ENCODE results near the gene ZNF398. TPM values are rescaled to one million over a fixed set of nuclear protein-coding genes. Genes with fewer than 3 reads are reported as not detected.
A peak's percentile ranks its signal among the peaks of the same experiment; 100 is the strongest.
"Not testable (repeated sequence)": the region's sequence is repeated elsewhere in the genome, so short reads cannot be mapped to it uniquely, and the experiment has no call there.

Gene ZNF398
- total and polyA plus RNA-seq, 3 donors from 2014 or later = 25.3 to 35.3 (median 29.4) TPM

DNA sequence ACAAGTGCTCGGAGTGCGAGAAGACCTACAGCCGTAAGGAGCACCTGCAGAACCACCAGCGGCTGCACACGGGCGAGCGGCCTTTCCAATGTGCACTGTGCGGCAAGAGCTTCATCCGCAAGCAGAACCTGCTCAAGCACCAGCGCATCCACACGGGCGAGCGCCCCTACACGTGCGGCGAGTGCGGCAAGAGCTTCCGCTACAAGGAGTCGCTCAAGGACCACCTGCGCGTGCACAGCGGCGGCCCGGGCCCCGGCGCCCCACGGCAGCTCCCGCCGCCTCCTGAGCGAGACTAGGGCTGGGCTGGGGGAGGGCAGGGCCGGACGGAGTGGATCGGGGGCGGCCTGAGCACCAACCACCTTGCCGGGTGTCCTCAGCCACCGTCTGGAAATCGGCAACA lies 77.1 kb downstream of the ZNF398 start:
- 53 to 95% methylated on average over 2 to 34 of the region's 37 CpGs for WGBS, 2 donors
- no peak overlapping the region for H3K27ac ChIP-seq
- intact Hi-C loops (cut with DNase I; ENCODE audit: low total_unique reads) = no loop called here
- H3K36me3 ChIP-seq (ENCODE audit: low read depth, missing control alignments) = no peaks in the 10 kb centered on the region
- no peaks in the 10 kb centered on the region for H3K27me3 ChIP-seq
- no peaks in the 10 kb centered on the region for H3K4me1 ChIP-seq
- no peak for TF ChIP-seq POLR2A (IDR thresholded peaks at IDR 0.05)
- TF ChIP-seq, protein P1, sequence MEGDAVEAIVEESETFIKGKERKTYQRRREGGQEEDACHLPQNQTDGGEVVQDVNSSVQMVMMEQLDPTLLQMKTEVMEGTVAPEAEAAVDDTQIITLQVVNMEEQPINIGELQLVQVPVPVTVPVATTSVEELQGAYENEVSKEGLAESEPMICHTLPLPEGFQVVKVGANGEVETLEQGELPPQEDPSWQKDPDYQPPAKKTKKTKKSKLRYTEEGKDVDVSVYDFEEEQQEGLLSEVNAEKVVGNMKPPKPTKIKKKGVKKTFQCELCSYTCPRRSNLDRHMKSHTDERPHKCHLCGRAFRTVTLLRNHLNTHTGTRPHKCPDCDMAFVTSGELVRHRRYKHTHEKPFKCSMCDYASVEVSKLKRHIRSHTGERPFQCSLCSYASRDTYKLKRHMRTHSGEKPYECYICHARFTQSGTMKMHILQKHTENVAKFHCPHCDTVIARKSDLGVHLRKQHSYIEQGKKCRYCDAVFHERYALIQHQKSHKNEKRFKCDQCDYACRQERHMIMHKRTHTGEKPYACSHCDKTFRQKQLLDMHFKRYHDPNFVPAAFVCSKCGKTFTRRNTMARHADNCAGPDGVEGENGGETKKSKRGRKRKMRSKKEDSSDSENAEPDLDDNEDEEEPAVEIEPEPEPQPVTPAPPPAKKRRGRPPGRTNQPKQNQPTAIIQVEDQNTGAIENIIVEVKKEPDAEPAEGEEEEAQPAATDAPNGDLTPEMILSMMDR (IDR thresholded peaks at IDR 0.05) = no peak
- H3K9me3 ChIP-seq = no peaks in the 10 kb centered on the region
- DNase-seq = no peak
- H3K4me3 ChIP-seq = peak overlapping the region in 1 of 2 donors; percentile 3

GRCh38 chr7:149225106-149225505 lies 77.9 kb downstream of the ZNF398 start:
- H3K27me3 ChIP-seq = no peaks in the 10 kb centered on the region
- no peaks in the 10 kb centered on the region for H3K36me3 ChIP-seq (ENCODE audit: low read depth, missing control alignments)
- H3K27ac ChIP-seq = no peak overlapping the region
- H3K4me3 ChIP-seq = peak overlapping the region in 1 of 2 donors; percentile 3
- WGBS, 2 donors = 60 to 68% methylated on average over 19 of the region's 19 CpGs
- TF ChIP-seq POLR2A (IDR thresholded peaks at IDR 0.05) = no peak
- TF ChIP-seq, protein P1 (IDR thresholded peaks at IDR 0.05) = no peak
- intact Hi-C loops (cut with DNase I; ENCODE audit: low total_unique reads) = no loop called here
- no peak for DNase-seq
- no peaks in the 10 kb centered on the region for H3K4me1 ChIP-seq
- no peaks in the 10 kb centered on the region for H3K9me3 ChIP-seq

GRCh38 chr7:149225656-149226055 lies 78.4 kb downstream of the ZNF398 start:
- H3K9me3 ChIP-seq = no peaks in the 10 kb centered on the region
- intact Hi-C loops (cut with DNase I; ENCODE audit: low total_unique reads) = no loop called here
- no peak overlapping the region for H3K4me3 ChIP-seq
- WGBS, 2 donors = 67 to 75% methylated on average over 10 to 22 of the region's 22 CpGs
- no peak overlapping the region for H3K27ac ChIP-seq
- no peaks in the 10 kb centered on the region for H3K27me3 ChIP-seq
- TF ChIP-seq POLR2A (IDR thresholded peaks at IDR 0.05) = no peak
- TF ChIP-seq, protein P1 (IDR thresholded peaks at IDR 0.05) = no peak
- H3K4me1 ChIP-seq = no peaks in the 10 kb centered on the region
- H3K36me3 ChIP-seq (ENCODE audit: low read depth, missing control alignments) = no peaks in the 10 kb centered on the region
- no peak for DNase-seq

DNA sequence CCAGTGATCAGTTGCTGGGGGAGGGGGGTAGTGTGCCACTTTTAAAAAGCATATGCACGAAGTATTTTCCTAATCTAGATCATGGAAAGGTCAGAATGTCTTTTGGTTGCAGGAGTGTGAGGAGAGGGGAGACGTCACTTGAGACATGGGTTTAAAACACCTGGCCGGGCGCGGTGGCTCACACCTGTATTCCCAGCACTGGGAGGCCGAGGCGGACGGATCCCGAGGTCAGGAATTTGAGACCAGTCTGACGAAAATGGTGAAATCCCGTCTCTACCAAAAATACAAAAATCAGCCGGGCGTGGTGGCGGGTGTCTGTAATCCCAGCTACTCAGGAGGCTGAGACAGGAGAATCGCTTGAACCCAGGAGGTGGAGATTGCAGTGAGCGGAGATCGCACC lies 79.1 kb downstream of the ZNF398 start:
- H3K4me1 ChIP-seq; H3K27ac ChIP-seq; H3K27me3 ChIP-seq; intact Hi-C loops (cut with DNase I; ENCODE audit: low total_unique reads); H3K4me3 ChIP-seq; H3K36me3 ChIP-seq (ENCODE audit: low read depth, missing control alignments); DNase-seq; H3K9me3 ChIP-seq: not testable (repeated sequence)
- WGBS, 2 donors = 65 to 84% methylated on average over 17 of the region's 17 CpGs

GRCh38 chr7:149226840-149227494 lies 79.7 kb downstream of the ZNF398 start:
- Histone ChIP-seq H3K9me3 (no peaks in the 10 kb centered on the region), H3K4me1 (no peaks in the 10 kb centered on the region), H3K4me3 (no peak overlapping the region), H3K27me3 (no peaks in the 10 kb centered on the region), H3K27ac (no peak overlapping the region), H3K36me3 (ENCODE audit: low read depth, missing control alignments) (no peaks in the 10 kb centered on the region)
- TF ChIP-seq, protein P1 (IDR thresholded peaks at IDR 0.05) = no peak
- TF ChIP-seq POLR2A (IDR thresholded peaks at IDR 0.05) = no peak
- DNase-seq = no peak
- 61 to 73% methylated on average over 4 to 6 of the region's 6 CpGs for WGBS, 2 donors
- intact Hi-C loops (cut with DNase I; ENCODE audit: low total_unique reads) = no loop called here
